MM.1S (cell line): ENCODE measurements around the gene EBF3.

ENCODE experiments used
- DNase-seq: peaks from one replicate; pipeline ENCODE4 v3.0.0-alpha.2; 2015
- H2AFZ ChIP-seq: fragments of 300-600 bp; sonication (generic); 2 replicates; pipeline ENCODE4 v1.6.0; 2016; ENCODE audit warnings: antibody characterized with exemption, low read length
- H3F3A ChIP-seq: fragments of 300-600 bp; sonication (generic); 2 replicates; pipeline ENCODE4 v1.6.1; 2016; ENCODE audit warnings: mild to moderate bottlenecking, antibody characterized with exemption, low read length, moderate library complexity, mixed read lengths; ENCODE audit not compliant: insufficient read depth
- H3K27ac ChIP-seq: fragments of 300-600 bp; sonication (generic); 2 replicates; pipeline ENCODE4 v1.5.1; 2016; ENCODE audit warnings: mild to moderate bottlenecking, low read length
- H3K27me3 ChIP-seq: fragments of 300-600 bp; sonication (generic); replicated peaks from 2 replicates; pipeline ENCODE4 v1.6.0; 2016; ENCODE audit warnings: low read length; ENCODE audit not compliant: insufficient read depth
- H3K36me3 ChIP-seq: fragments of 300-600 bp; sonication (generic); replicated peaks from 2 replicates; pipeline ENCODE4 v1.6.1; 2016; ENCODE audit warnings: mild to moderate bottlenecking, low read length, mixed read lengths; ENCODE audit not compliant: insufficient read depth
- H3K4me1 ChIP-seq: fragments of 300-600 bp; sonication (generic); 2 replicates; pipeline ENCODE4 v1.6.1; 2016; ENCODE audit warnings: low read length, mixed read lengths
- H3K4me2 ChIP-seq: fragments of 300-600 bp; sonication (generic); 2 replicates; pipeline ENCODE4 v1.6.0; 2016; ENCODE audit warnings: low read depth, low read length
- H3K4me3 ChIP-seq: fragments of 300-600 bp; sonication (generic); 2 replicates; pipeline ENCODE4 v1.5.1; 2016; ENCODE audit warnings: low read length, mixed read lengths
- H3K79me2 ChIP-seq: fragments of 300-600 bp; sonication (generic); 2 replicates; pipeline ENCODE4 v1.6.1; 2016; ENCODE audit warnings: mixed run types, low read length, mixed read lengths
- H3K9ac ChIP-seq: fragments of 300-600 bp; sonication (generic); 2 replicates; pipeline ENCODE4 v1.6.1; 2016; ENCODE audit warnings: low read length, mixed read lengths
- H3K9me2 ChIP-seq: fragments of 300-600 bp; sonication (generic); replicated peaks from 2 replicates; pipeline ENCODE4 v1.6.1; 2016; ENCODE audit warnings: mild to moderate bottlenecking, low read length, mixed read lengths; ENCODE audit not compliant: insufficient read depth
- H3K9me3 ChIP-seq: fragments of 300-600 bp; sonication (generic); replicated peaks from 2 replicates; pipeline ENCODE4 v1.6.1; 2016; ENCODE audit warnings: mild to moderate bottlenecking, low read length, mixed read lengths; ENCODE audit not compliant: insufficient read depth
- H4K20me1 ChIP-seq: fragments of 300-600 bp; sonication (generic); 2 replicates; pipeline ENCODE4 v1.6.1; 2016; ENCODE audit warnings: mild to moderate bottlenecking, low read length, moderate library complexity, mixed read lengths; ENCODE audit not compliant: insufficient read depth
- EZH2 ChIP-seq: fragments of 300-600 bp; sonication (generic); optimal IDR thresholded peaks from 2 replicates; pipeline ENCODE3; 2017; ENCODE audit warnings: low read depth, mild to moderate bottlenecking, antibody characterized with exemption, low read length, mixed read lengths
- EZH2phosphoT487 ChIP-seq: fragments of 300-600 bp; sonication (generic); IDR thresholded peaks from 2 replicates; pipeline ENCODE4 v1.6.1; 2018; ENCODE audit warnings: antibody characterized with exemption, low read length
- TF ChIP-seq, protein P1 (sequence below): fragments of 300-600 bp; sonication (generic); IDR thresholded peaks from 2 replicates; pipeline ENCODE4 v1.5.1; 2016; ENCODE audit warnings: antibody characterized with exemption, low read length, mixed read lengths

Gene EBF3

DNA sequence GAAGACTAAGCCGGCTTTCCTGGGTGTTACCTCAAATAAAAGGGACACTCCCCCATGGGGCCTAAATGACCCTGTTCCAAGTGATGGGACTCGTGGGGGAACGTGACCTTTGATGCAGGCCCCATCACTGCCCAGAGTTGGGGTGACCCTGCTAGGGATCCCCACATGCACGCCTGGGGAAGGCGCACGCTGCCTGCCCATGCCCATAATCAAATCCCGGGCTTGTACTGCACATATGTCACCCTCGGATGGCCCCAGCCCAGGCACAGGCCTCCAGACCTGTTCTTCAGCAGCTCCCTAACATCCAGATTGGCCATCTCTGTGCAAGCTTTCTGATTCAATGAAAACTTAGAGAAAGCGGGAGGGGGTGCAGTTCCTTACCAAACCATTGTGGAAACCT is 14.7 kb downstream of the EBF3 start:
- DNase-seq: no peak
- H3K4me3 ChIP-seq: no peak overlapping the region
- H3K36me3 ChIP-seq: no peaks in the 10 kb centered on the region
- no peak overlapping the region for H3K9ac ChIP-seq
- TF ChIP-seq, protein P1, sequence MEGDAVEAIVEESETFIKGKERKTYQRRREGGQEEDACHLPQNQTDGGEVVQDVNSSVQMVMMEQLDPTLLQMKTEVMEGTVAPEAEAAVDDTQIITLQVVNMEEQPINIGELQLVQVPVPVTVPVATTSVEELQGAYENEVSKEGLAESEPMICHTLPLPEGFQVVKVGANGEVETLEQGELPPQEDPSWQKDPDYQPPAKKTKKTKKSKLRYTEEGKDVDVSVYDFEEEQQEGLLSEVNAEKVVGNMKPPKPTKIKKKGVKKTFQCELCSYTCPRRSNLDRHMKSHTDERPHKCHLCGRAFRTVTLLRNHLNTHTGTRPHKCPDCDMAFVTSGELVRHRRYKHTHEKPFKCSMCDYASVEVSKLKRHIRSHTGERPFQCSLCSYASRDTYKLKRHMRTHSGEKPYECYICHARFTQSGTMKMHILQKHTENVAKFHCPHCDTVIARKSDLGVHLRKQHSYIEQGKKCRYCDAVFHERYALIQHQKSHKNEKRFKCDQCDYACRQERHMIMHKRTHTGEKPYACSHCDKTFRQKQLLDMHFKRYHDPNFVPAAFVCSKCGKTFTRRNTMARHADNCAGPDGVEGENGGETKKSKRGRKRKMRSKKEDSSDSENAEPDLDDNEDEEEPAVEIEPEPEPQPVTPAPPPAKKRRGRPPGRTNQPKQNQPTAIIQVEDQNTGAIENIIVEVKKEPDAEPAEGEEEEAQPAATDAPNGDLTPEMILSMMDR: no peak
- TF ChIP-seq EZH2 (no peak), EZH2phosphoT487 (no peak)
- no peaks in the 10 kb centered on the region for H3F3A ChIP-seq
- no peak overlapping the region for H2AFZ ChIP-seq
- H3K9me3 ChIP-seq: no peaks in the 10 kb centered on the region
- no peak overlapping the region for H3K27ac ChIP-seq
- H3K4me2 ChIP-seq: no peak overlapping the region
- no peaks in the 10 kb centered on the region for H4K20me1 ChIP-seq
- no peaks in the 10 kb centered on the region for H3K4me1 ChIP-seq
- H3K9me2 ChIP-seq: no peaks in the 10 kb centered on the region
- peaks cover 10% of the 10 kb centered on the region; the same call in 1 of the 2 replicates for H3K27me3 ChIP-seq
- no peaks in the 10 kb centered on the region for H3K79me2 ChIP-seq

DNA sequence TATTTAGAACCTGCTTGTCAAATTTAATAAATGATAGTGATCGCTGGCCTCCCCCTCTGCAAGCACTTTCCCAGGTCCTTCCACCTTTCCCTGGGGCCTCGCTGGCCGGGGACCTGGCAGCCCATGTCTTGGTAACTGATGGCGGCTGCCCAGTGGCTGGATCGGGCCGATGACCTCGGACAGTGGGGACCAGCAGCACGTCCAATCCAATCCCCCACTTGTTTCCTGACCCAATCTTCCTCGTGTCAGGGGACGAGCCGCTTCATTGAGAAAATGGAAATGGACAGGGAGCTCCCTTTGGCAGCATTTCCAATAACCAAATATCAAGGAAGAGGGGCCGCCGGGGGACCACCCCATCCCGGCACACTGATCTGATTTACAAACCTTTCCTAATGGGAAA is 17.2 kb downstream of the EBF3 start:
- peaks cover 10% of the 10 kb centered on the region; the same call in 1 of the 2 replicates for H3K27me3 ChIP-seq
- H3K4me1 ChIP-seq: no peaks in the 10 kb centered on the region
- H3K4me3 ChIP-seq: no peak overlapping the region
- no peak for DNase-seq
- H3K9ac ChIP-seq: no peak overlapping the region
- H3K9me3 ChIP-seq: no peaks in the 10 kb centered on the region
- no peaks in the 10 kb centered on the region for H3F3A ChIP-seq
- no peak overlapping the region for H3K4me2 ChIP-seq
- no peaks in the 10 kb centered on the region for H4K20me1 ChIP-seq
- H3K27ac ChIP-seq: no peak overlapping the region
- TF ChIP-seq EZH2phosphoT487: no peak
- TF ChIP-seq EZH2: no peak
- TF ChIP-seq, protein P1: no peak
- H3K36me3 ChIP-seq: no peaks in the 10 kb centered on the region
- no peaks in the 10 kb centered on the region for H3K79me2 ChIP-seq
- H3K9me2 ChIP-seq: no peaks in the 10 kb centered on the region
- no peak overlapping the region for H2AFZ ChIP-seq

DNA sequence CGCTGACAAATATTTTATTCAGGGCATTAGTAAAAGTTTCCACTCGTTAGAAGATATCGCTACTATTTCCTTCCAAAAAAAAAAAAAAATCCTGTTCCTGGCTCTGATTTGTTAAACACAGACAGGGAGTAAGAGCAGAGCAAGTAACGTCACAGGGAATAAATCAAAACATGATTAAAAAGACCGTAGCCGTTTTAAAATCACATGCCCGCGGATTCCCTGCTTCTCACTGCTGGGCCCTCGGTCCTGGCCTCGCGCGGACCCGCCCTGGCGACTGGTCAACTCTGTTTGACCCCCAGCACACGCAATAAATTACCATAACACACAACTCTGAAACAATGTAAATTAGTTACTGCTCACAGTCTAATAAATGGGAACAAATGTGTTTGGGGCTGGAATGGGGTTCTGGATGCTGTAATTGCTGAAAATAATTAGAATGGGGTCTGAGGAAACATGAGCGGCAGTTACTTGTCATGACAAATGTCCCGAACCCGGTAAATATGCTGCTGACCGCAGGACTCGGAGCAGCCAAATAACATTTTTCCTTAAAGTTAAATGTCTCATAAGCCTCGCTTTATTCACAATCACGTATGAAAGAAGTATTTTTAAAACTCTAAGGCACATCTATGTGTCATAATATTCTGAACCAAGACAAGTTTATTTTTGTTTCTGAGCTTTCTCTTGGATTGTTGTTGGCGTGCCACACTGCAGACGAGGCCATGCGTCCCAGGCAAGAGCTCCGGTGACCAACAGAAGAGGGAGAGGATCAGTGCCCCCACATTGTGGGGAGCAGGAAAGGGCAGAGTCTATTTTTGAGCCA is 17.9 kb downstream of the EBF3 start:
- H3K9ac ChIP-seq: no peak overlapping the region
- no peak for DNase-seq
- H3K27ac ChIP-seq: no peak overlapping the region
- no peaks in the 10 kb centered on the region for H3F3A ChIP-seq
- H4K20me1 ChIP-seq: no peaks in the 10 kb centered on the region
- no peak overlapping the region for H2AFZ ChIP-seq
- no peaks in the 10 kb centered on the region for H3K4me1 ChIP-seq
- peaks cover 10% of the 10 kb centered on the region; the same call in 1 of the 2 replicates for H3K27me3 ChIP-seq
- no peak overlapping the region for H3K4me3 ChIP-seq
- H3K79me2 ChIP-seq: no peaks in the 10 kb centered on the region
- no peaks in the 10 kb centered on the region for H3K9me2 ChIP-seq
- TF ChIP-seq, protein P1: no peak
- no peak for TF ChIP-seq EZH2
- no peak for TF ChIP-seq EZH2phosphoT487
- H3K36me3 ChIP-seq: no peaks in the 10 kb centered on the region
- no peaks in the 10 kb centered on the region for H3K9me3 ChIP-seq
- no peak overlapping the region for H3K4me2 ChIP-seq
